HUES64 (cell line): ENCODE results near the gene CNTN4.
"Not testable (repeated sequence)": the region's sequence is repeated elsewhere in the genome, so short reads cannot be mapped to it uniquely, and the experiment has no call there.

ENCODE experiments used
- H3K27ac ChIP-seq: 2 replicates; pipeline ENCODE4 v1.7.0; 2013; ENCODE audit warnings: low read depth, low read length, inconsistent platforms
- H3K27me3 ChIP-seq: 2 replicates; pipeline ENCODE4 v1.6.1; 2013; ENCODE audit warnings: mild to moderate bottlenecking, low read length; ENCODE audit not compliant: insufficient read depth
- H3K36me3 ChIP-seq: 2 replicates; pipeline ENCODE4 v1.6.1; 2013; ENCODE audit warnings: mild to moderate bottlenecking, low read length; ENCODE audit not compliant: insufficient read depth
- H3K4me1 ChIP-seq: 2 replicates; pipeline ENCODE4 v1.6.1; 2013; ENCODE audit warnings: mild to moderate bottlenecking, low read length, moderate library complexity; ENCODE audit not compliant: insufficient read depth
- H3K4me3 ChIP-seq: 2 replicates; pipeline ENCODE4 v1.5.1; 2013; ENCODE audit warnings: mild to moderate bottlenecking, low read length, moderate library complexity
- H3K9ac ChIP-seq: 2 replicates; pipeline ENCODE4 v1.6.1; 2013; ENCODE audit warnings: mild to moderate bottlenecking, low read depth, low read length
- H3K9me3 ChIP-seq: 2 replicates; pipeline ENCODE4 v1.6.1; 2013; ENCODE audit warnings: low read depth, low read length; ENCODE audit not compliant: insufficient read depth
- WGBS: fragments of 150-250, 120-280 bp; methylation state at CpG from one replicate; pipeline ENCODE4 v1.1.7; 2013; ENCODE audit warnings: missing lambda C conversion rate; 5-methylcytosine and 5-hydroxymethylcytosine counted together

The CNTN4 gene

GRCh38 chr3:2976796-2977195 is 878.1 kb downstream of the CNTN4 start:
- H3K36me3 ChIP-seq = no peaks in the 10 kb centered on the region
- WGBS = 100% methylated on average over 1 of the region's 1 CpG
- H3K9ac ChIP-seq = no peak overlapping the region
- H3K4me3 ChIP-seq = no peak overlapping the region
- H3K4me1 ChIP-seq = peaks cover 21% of the 10 kb centered on the region
- no peaks in the 10 kb centered on the region for H3K27me3 ChIP-seq
- H3K9me3 ChIP-seq = no peaks in the 10 kb centered on the region
- H3K27ac ChIP-seq = no peak overlapping the region

- Histone ChIP-seq H3K4me3 (0 out of 2 replicates have a peak overlapping the region, but pooled peaks have one; percentile 3), H3K27ac (no peak overlapping the region), H3K4me1 (peaks cover 21% of the 10 kb centered on the region), H3K9me3 (no peaks in the 10 kb centered on the region), H3K36me3 (no peaks in the 10 kb centered on the region), H3K9ac (peak overlapping the region; percentile 14), H3K27me3 (no peaks in the 10 kb centered on the region)
- 17% methylated on average over 7 of the region's 9 CpGs for WGBS
Measured at GRCh38 chr3:2978977-2979732, 880.5 kb downstream of the CNTN4 start.

GRCh38 chr3:2984005-2984830 is 885.6 kb downstream of the CNTN4 start:
- no peaks in the 10 kb centered on the region for H3K27me3 ChIP-seq
- H3K36me3 ChIP-seq = no peaks in the 10 kb centered on the region
- H3K27ac ChIP-seq = no peak overlapping the region
- no peaks in the 10 kb centered on the region for H3K9me3 ChIP-seq
- no peak overlapping the region for H3K4me3 ChIP-seq
- 92% methylated on average over 6 of the region's 7 CpGs for WGBS
- peaks cover 13% of the 10 kb centered on the region for H3K4me1 ChIP-seq
- H3K9ac ChIP-seq = no peak overlapping the region

- Histone ChIP-seq H3K27ac (no peak overlapping the region), H3K4me3 (no peak overlapping the region), H3K4me1 (peaks cover 7% of the 10 kb centered on the region), H3K27me3 (no peaks in the 10 kb centered on the region), H3K9ac (no peak overlapping the region), H3K9me3 (no peaks in the 10 kb centered on the region), H3K36me3 (no peaks in the 10 kb centered on the region)
- 95% methylated on average over 2 of the region's 2 CpGs for WGBS
Measured at GRCh38 chr3:2984831-2985220, 886.2 kb downstream of the CNTN4 start.

GRCh38 chr3:2985479-2985878 is 886.8 kb downstream of the CNTN4 start:
- WGBS = 94% methylated on average over 5 of the region's 5 CpGs

GRCh38 chr3:2992534-2992933 is 893.9 kb downstream of the CNTN4 start:
- Histone ChIP-seq H3K27me3 (no peaks in the 10 kb centered on the region), H3K9me3 (no peaks in the 10 kb centered on the region), H3K4me1 (peaks cover 3% of the 10 kb centered on the region; the same call in 1 of the 2 replicates), H3K9ac (no peak overlapping the region), H3K4me3 (no peak overlapping the region), H3K27ac (no peak overlapping the region), H3K36me3 (no peaks in the 10 kb centered on the region)
- 93% methylated on average over 2 of the region's 2 CpGs for WGBS

More at GRCh38 chr3:2985479-2985878, 886.8 kb downstream of the CNTN4 start:
- H3K27me3 ChIP-seq = no peaks in the 10 kb centered on the region
- H3K4me3 ChIP-seq = no peak overlapping the region
- H3K9ac ChIP-seq = no peak overlapping the region
- H3K4me1 ChIP-seq = peaks cover under 1% of the 10 kb centered on the region
- H3K9me3 ChIP-seq = no peaks in the 10 kb centered on the region
- H3K36me3 ChIP-seq = no peaks in the 10 kb centered on the region
- H3K27ac ChIP-seq = no peak overlapping the region

GRCh38 chr3:2993130-2993529 is 894.5 kb downstream of the CNTN4 start:
- H3K4me1 ChIP-seq, H3K36me3 ChIP-seq, H3K27me3 ChIP-seq, H3K9ac ChIP-seq, H3K4me3 ChIP-seq, H3K9me3 ChIP-seq, H3K27ac ChIP-seq: not testable (repeated sequence)
- 95% methylated on average over 5 of the region's 5 CpGs for WGBS

GRCh38 chr3:2993736-2994135 is 895.1 kb downstream of the CNTN4 start:
- H3K9ac ChIP-seq = no peak overlapping the region
- H3K27me3 ChIP-seq = no peaks in the 10 kb centered on the region
- no peak overlapping the region for H3K27ac ChIP-seq
- H3K9me3 ChIP-seq = no peaks in the 10 kb centered on the region
- WGBS = 75% methylated on average over 1 of the region's 1 CpG
- no peaks in the 10 kb centered on the region for H3K36me3 ChIP-seq
- H3K4me1 ChIP-seq = peaks cover 3% of the 10 kb centered on the region; the same call in 1 of the 2 replicates
- no peak overlapping the region for H3K4me3 ChIP-seq

GRCh38 chr3:2995195-2995594 is 896.5 kb downstream of the CNTN4 start:
- Histone ChIP-seq H3K4me3 (no peak overlapping the region), H3K27me3 (no peaks in the 10 kb centered on the region), H3K9ac (no peak overlapping the region), H3K36me3 (no peaks in the 10 kb centered on the region), H3K9me3 (no peaks in the 10 kb centered on the region), H3K27ac (no peak overlapping the region), H3K4me1 (0 out of 2 replicates have a peak, but pooled peaks cover 3% of the 10 kb centered on the region)
- 92% methylated on average over 5 of the region's 5 CpGs for WGBS

- H3K27ac ChIP-seq = no peak overlapping the region
- 88% methylated on average over 7 of the region's 7 CpGs for WGBS
- no peak overlapping the region for H3K9ac ChIP-seq
- H3K27me3 ChIP-seq = peaks cover 7% of the 10 kb centered on the region; the same call in 1 of the 2 replicates
- H3K9me3 ChIP-seq = no peaks in the 10 kb centered on the region
- H3K4me1 ChIP-seq = peaks cover 9% of the 10 kb centered on the region
- no peaks in the 10 kb centered on the region for H3K36me3 ChIP-seq
- H3K4me3 ChIP-seq = no peak overlapping the region
Measured at GRCh38 chr3:3005146-3005744, 906.6 kb downstream of the CNTN4 start.
